Measurements from ENCODE around the gene PTCH1.

GRCh38 chr9:95506428-95506677 is 10.4 kb downstream of the PTCH1 start:
- TF ChIP-seq, protein P1, sequence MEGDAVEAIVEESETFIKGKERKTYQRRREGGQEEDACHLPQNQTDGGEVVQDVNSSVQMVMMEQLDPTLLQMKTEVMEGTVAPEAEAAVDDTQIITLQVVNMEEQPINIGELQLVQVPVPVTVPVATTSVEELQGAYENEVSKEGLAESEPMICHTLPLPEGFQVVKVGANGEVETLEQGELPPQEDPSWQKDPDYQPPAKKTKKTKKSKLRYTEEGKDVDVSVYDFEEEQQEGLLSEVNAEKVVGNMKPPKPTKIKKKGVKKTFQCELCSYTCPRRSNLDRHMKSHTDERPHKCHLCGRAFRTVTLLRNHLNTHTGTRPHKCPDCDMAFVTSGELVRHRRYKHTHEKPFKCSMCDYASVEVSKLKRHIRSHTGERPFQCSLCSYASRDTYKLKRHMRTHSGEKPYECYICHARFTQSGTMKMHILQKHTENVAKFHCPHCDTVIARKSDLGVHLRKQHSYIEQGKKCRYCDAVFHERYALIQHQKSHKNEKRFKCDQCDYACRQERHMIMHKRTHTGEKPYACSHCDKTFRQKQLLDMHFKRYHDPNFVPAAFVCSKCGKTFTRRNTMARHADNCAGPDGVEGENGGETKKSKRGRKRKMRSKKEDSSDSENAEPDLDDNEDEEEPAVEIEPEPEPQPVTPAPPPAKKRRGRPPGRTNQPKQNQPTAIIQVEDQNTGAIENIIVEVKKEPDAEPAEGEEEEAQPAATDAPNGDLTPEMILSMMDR (IDR thresholded peaks at IDR 0.05), result no peak
- no peak for TF ChIP-seq POLR2AphosphoS5 (IDR thresholded peaks at IDR 0.05)
- TF ChIP-seq POLR2A (IDR thresholded peaks at IDR 0.05), result no peak
